H9 (cell line): Measurements from ENCODE around the gene LYAR. TPM values are rescaled to one million over a fixed set of nuclear protein-coding genes. Genes with fewer than 3 reads are reported as not detected.

ENCODE experiments used
- DNase-seq: peaks from one replicate; pipeline ENCODE4 v3.0.0-alpha.2; 2017
- H2AFZ ChIP-seq: one replicate; pipeline ENCODE4 v1.6.1; 2013; ENCODE audit warnings: mild to moderate bottlenecking, low read length, control low read depth, moderate library complexity
- H2AK5ac ChIP-seq: 2 replicates; pipeline ENCODE4 v1.6.1; 2013; ENCODE audit warnings: low read length, control low read depth, mixed read lengths; ENCODE audit not compliant: insufficient read length
- H2BK120ac ChIP-seq: one replicate; pipeline ENCODE4 v1.6.1; 2013; ENCODE audit warnings: low read depth, mild to moderate bottlenecking, low read length, control low read depth, inconsistent platforms; ENCODE audit not compliant: poor library complexity, severe bottlenecking
- H2BK12ac ChIP-seq: 2 replicates; pipeline ENCODE4 v1.6.1; 2013; ENCODE audit warnings: low read length, control low read depth, mixed read lengths, low read depth; ENCODE audit not compliant: insufficient read length
- H2BK15ac ChIP-seq: 2 replicates; pipeline ENCODE4 v1.6.1; 2013; ENCODE audit warnings: low read depth, low read length, control low read depth
- H2BK20ac ChIP-seq: one replicate; pipeline ENCODE4 v1.6.1; 2013; ENCODE audit warnings: low read depth, mild to moderate bottlenecking, low read length, control low read depth, inconsistent platforms; ENCODE audit not compliant: poor library complexity, severe bottlenecking
- H2BK5ac ChIP-seq: 2 replicates; pipeline ENCODE4 v1.6.1; 2013; ENCODE audit warnings: low read length, control low read depth, mixed read lengths; ENCODE audit not compliant: insufficient read length
- H3K14ac ChIP-seq: 2 replicates; pipeline ENCODE4 v1.6.1; 2013; ENCODE audit warnings: low read length, control low read depth; ENCODE audit not compliant: insufficient read depth
- H3K18ac ChIP-seq: 2 replicates; pipeline ENCODE4 v1.6.1; 2013; ENCODE audit warnings: low read depth, mild to moderate bottlenecking, mixed read lengths, low read length, control low read depth; ENCODE audit not compliant: insufficient read length
- H3K23ac ChIP-seq: 2 replicates; pipeline ENCODE4 v1.6.1; 2013; ENCODE audit warnings: low read length, control low read depth, mixed read lengths, low read depth; ENCODE audit not compliant: insufficient read length
- H3K23me2 ChIP-seq: 2 replicates; pipeline ENCODE4 v1.6.1; 2013; ENCODE audit warnings: low read depth, mild to moderate bottlenecking, mixed read lengths, low read length, control low read depth; ENCODE audit not compliant: insufficient read length, poor library complexity, severe bottlenecking
- H3K27ac ChIP-seq: 2 replicates; pipeline ENCODE4 v1.5.1; 2013; ENCODE audit warnings: low read length, control low read depth, mixed read lengths, low read depth; ENCODE audit not compliant: insufficient read length
- H3K27me3 ChIP-seq: 2 replicates; pipeline ENCODE4 v1.6.1; 2013; ENCODE audit warnings: low read length, control low read depth, inconsistent platforms; ENCODE audit not compliant: insufficient read depth
- H3K4ac ChIP-seq: 2 replicates; pipeline ENCODE4 v1.6.1; 2013; ENCODE audit warnings: low read depth, mild to moderate bottlenecking, control low read depth, inconsistent platforms, low read length, moderate library complexity
- H3K4me1 ChIP-seq: 2 replicates; pipeline ENCODE4 v1.6.1; 2013; ENCODE audit warnings: low read length, control low read depth, inconsistent platforms; ENCODE audit not compliant: insufficient read depth
- H3K4me2 ChIP-seq: 2 replicates; pipeline ENCODE4 v1.6.1; 2013; ENCODE audit warnings: low read length, control low read depth, mixed read lengths; ENCODE audit not compliant: insufficient read length, insufficient read depth
- H3K56ac ChIP-seq: 2 replicates; pipeline ENCODE4 v1.6.1; 2013; ENCODE audit warnings: low read depth, mild to moderate bottlenecking, mixed read lengths, low read length, control low read depth; ENCODE audit not compliant: insufficient read length
- H3K79me1 ChIP-seq: 2 replicates; pipeline ENCODE4 v1.6.1; 2013; ENCODE audit warnings: low read depth, mild to moderate bottlenecking, moderate library complexity, low read length, control low read depth, inconsistent platforms; ENCODE audit not compliant: insufficient read depth, poor library complexity, severe bottlenecking
- H3K79me2 ChIP-seq: 2 replicates; pipeline ENCODE4 v1.6.1; 2013; ENCODE audit warnings: low read length, control low read depth, inconsistent platforms; ENCODE audit not compliant: insufficient read depth
- H3K9ac ChIP-seq: 2 replicates; pipeline ENCODE4 v1.6.1; 2013; ENCODE audit warnings: low read length, control low read depth, mixed read lengths; ENCODE audit not compliant: insufficient read length; ENCODE audit errors: extremely low read depth
- H3K9me3 ChIP-seq: one replicate; pipeline ENCODE4 v1.6.1; 2013; ENCODE audit warnings: low read depth, low read length, inconsistent platforms; ENCODE audit not compliant: control insufficient read depth
- H3T11ph ChIP-seq: one replicate; pipeline ENCODE4 v1.6.1; 2013; ENCODE audit warnings: mild to moderate bottlenecking, low read length, control low read depth, inconsistent platforms
- H4K20me1 ChIP-seq: one replicate; pipeline ENCODE4 v1.6.1; 2013; ENCODE audit not compliant: control insufficient read depth, insufficient read length, insufficient read depth
- H4K5ac ChIP-seq: 2 replicates; pipeline ENCODE4 v1.6.1; 2013; ENCODE audit warnings: low read depth, mild to moderate bottlenecking, mixed read lengths, low read length, control low read depth; ENCODE audit not compliant: insufficient read length
- H4K8ac ChIP-seq: replicated peaks from 2 replicates; pipeline ENCODE4 v1.6.1; 2013; ENCODE audit warnings: low read length, control low read depth, mixed read lengths, low read depth; ENCODE audit not compliant: insufficient read length
- H4K91ac ChIP-seq: 2 replicates; pipeline ENCODE4 v1.6.1; 2013; ENCODE audit warnings: low read depth, mild to moderate bottlenecking, moderate library complexity, mixed read lengths, low read length, control low read depth; ENCODE audit not compliant: insufficient read length
- H3K27ac Mint-ChIP-seq, 3 experiments: 2 replicates in 2 of 3; 3 replicates in 1 of 3; pipeline ENCODE4 v1.8.0; 2020 to 2021; ENCODE audit warnings: mixed read lengths in 3 of 3, mild to moderate bottlenecking in 1 of 3, moderate library complexity in 1 of 3
- H3K27me3 Mint-ChIP-seq: 2 replicates; pipeline ENCODE4 v1.8.0; 2021; ENCODE audit warnings: low read depth, mild to moderate bottlenecking, moderate library complexity, mixed read lengths
- H3K36me3 Mint-ChIP-seq, 3 experiments: 2 replicates in 2 of 3; 3 replicates in 1 of 3; pipeline ENCODE4 v1.8.0; 2020 to 2021; ENCODE audit warnings: low read depth in 3 of 3, mixed read lengths in 3 of 3; ENCODE audit not compliant: insufficient read depth in 1 of 3
- H3K4me1 Mint-ChIP-seq, 2 experiments: 2 replicates each; pipeline ENCODE4 v1.8.0; 2020; ENCODE audit warnings: mixed read lengths in 2 of 2
- H3K4me3 Mint-ChIP-seq, 2 experiments: 2 replicates in 1 of 2; 3 replicates in 1 of 2; pipeline ENCODE4 v1.8.0; 2020 to 2021; ENCODE audit warnings: mild to moderate bottlenecking in 2 of 2, mixed read lengths in 2 of 2, moderate library complexity in 1 of 2
- H3K9me3 Mint-ChIP-seq, 2 experiments: 2 replicates in 1 of 2; 3 replicates in 1 of 2; pipeline ENCODE4 v1.8.0; 2020; ENCODE audit warnings: mild to moderate bottlenecking in 2 of 2, mixed read lengths in 2 of 2, moderate library complexity in 1 of 2
- WGBS: extraction: QIAGEN DNeasy Blood & Tissue Kit; methylation state at CpG from one replicate; pipeline ENCODE4 v1.1.7; 2013; ENCODE audit warnings: missing lambda C conversion rate, low lambda C conversion rate, mixed read lengths; ENCODE audit not compliant: insufficient read length; ENCODE audit errors: extremely low coverage; 5-methylcytosine and 5-hydroxymethylcytosine counted together
- total RNA-seq: library from RNA; stranded (reverse); gene quantifications from 2 replicates; pipeline ENCODE4 v1.2.1, GENCODE V29; 2021
- TF ChIP-seq, protein P1 (sequence below): fragments of 200-600 bp; sonication (generic); conservative IDR thresholded peaks from 3 replicates; pipeline ENCODE4 v1.8.0; 2021; ENCODE audit warnings: antibody characterized with exemption, mild to moderate bottlenecking

The LYAR gene
- total RNA-seq, 1 experiment from 2014 or later: 50.9 TPM

DNA sequence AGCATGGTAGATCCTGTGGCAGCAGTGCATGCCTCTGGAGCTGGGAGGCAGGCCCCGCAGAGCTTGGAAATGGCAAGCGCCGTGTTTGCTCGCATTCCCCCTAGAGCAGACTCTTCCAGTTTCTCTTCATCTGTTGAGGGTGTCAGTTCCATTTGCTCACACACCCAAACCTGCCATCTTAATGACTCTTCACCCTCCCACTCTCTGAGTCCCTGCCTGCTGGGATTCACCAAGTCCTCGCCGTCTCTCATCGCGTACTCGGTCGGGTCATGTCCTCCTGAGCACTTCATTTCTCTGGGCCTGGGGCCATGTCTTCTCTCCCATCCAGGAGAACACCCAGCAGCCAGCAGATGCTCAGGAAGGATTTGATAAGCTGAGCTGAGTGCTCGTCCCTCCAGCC, 17.0 kb upstream of the LYAR start:
- H3K4me2 ChIP-seq: no peak overlapping the region
- no peak overlapping the region for H2BK20ac ChIP-seq
- no peak overlapping the region for H4K8ac ChIP-seq
- no peak overlapping the region for H2AFZ ChIP-seq
- H3K9me3 ChIP-seq: no peaks in the 10 kb centered on the region
- no peaks in the 10 kb centered on the region for H4K20me1 ChIP-seq
- H2BK5ac ChIP-seq: no peak overlapping the region
- no peak overlapping the region for H3K18ac ChIP-seq
- H3K4ac ChIP-seq: no peak overlapping the region
- no peak overlapping the region for H2BK15ac ChIP-seq
- H3K4me1 ChIP-seq: no peaks in the 10 kb centered on the region
- H4K91ac ChIP-seq: no peak overlapping the region
- H3K4me3 Mint-ChIP-seq: no peak overlapping the region
- TF ChIP-seq, protein P1, sequence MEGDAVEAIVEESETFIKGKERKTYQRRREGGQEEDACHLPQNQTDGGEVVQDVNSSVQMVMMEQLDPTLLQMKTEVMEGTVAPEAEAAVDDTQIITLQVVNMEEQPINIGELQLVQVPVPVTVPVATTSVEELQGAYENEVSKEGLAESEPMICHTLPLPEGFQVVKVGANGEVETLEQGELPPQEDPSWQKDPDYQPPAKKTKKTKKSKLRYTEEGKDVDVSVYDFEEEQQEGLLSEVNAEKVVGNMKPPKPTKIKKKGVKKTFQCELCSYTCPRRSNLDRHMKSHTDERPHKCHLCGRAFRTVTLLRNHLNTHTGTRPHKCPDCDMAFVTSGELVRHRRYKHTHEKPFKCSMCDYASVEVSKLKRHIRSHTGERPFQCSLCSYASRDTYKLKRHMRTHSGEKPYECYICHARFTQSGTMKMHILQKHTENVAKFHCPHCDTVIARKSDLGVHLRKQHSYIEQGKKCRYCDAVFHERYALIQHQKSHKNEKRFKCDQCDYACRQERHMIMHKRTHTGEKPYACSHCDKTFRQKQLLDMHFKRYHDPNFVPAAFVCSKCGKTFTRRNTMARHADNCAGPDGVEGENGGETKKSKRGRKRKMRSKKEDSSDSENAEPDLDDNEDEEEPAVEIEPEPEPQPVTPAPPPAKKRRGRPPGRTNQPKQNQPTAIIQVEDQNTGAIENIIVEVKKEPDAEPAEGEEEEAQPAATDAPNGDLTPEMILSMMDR: no peak
- no peak overlapping the region for H3K56ac ChIP-seq
- no CpG with 5 or more reads among the region's 11 CpGs for WGBS
- no peak overlapping the region for H3K14ac ChIP-seq
- H3K27ac Mint-ChIP-seq: peak overlapping the region in 1 of 3 experiments; percentile 17; a peak in 2 of 7 replicates
- H3K79me1 ChIP-seq: no peaks in the 10 kb centered on the region
- H2AK5ac ChIP-seq: no peak overlapping the region
- no peaks in the 10 kb centered on the region for H3K27me3 ChIP-seq
- no peak overlapping the region for H3K27ac ChIP-seq
- peaks cover 5 to 19% (median 18%) of the 10 kb centered on the region in 3 experiments; a peak in 6 of 7 replicates for H3K36me3 Mint-ChIP-seq
- no peaks in the 10 kb centered on the region for H3K9me3 Mint-ChIP-seq
- H3K23ac ChIP-seq: no peak overlapping the region
- no peak overlapping the region for H2BK120ac ChIP-seq
- no peak overlapping the region for H3T11ph ChIP-seq
- no peaks in the 10 kb centered on the region for H3K27me3 Mint-ChIP-seq
- peak; percentile 14 for DNase-seq
- no peaks in the 10 kb centered on the region for H3K23me2 ChIP-seq
- H2BK12ac ChIP-seq: no peak overlapping the region
- no peak overlapping the region for H4K5ac ChIP-seq
- no peaks in the 10 kb centered on the region for H3K79me2 ChIP-seq
- no peak overlapping the region for H3K9ac ChIP-seq
- no peaks in the 10 kb centered on the region for H3K4me1 Mint-ChIP-seq
